Prostate gland (tissue), 2 donors: ENCODE measurements around the gene SLC35G1. TPM values are rescaled to one million over a fixed set of nuclear protein-coding genes. Genes with fewer than 3 reads are reported as not detected.

Experiments used
- DNase-seq: peaks from one replicate; pipeline ENCODE4 v3.0.0-alpha.2; 2019; ENCODE audit warnings: low spot score
- H3K27ac ChIP-seq, 2 donors: fragments of 200-600 bp; sonication (generic); 2 replicates each; pipeline ENCODE4 v1.5.1; 2017 to 2019
- H3K27me3 ChIP-seq: fragments of 200-600 bp; sonication (generic); replicated peaks from 2 replicates; pipeline ENCODE4 v1.5.1; 2019; ENCODE audit not compliant: insufficient read depth
- H3K36me3 ChIP-seq, 2 donors: fragments of 200-600 bp; sonication (generic); 1 replicate in 1 of 2; 2 replicates in 1 of 2; pipeline versions ENCODE4 v1.5.1 to v1.8.1; 2017 to 2019
- H3K4me1 ChIP-seq: fragments of 200-600 bp; sonication (generic); replicated peaks from 2 replicates; pipeline ENCODE4 v1.5.1; 2019
- H3K4me3 ChIP-seq, 2 donors: fragments of 200-600 bp; sonication (generic); 2 replicates each; pipeline ENCODE4 v1.5.1; 2017 to 2019
- H3K9me3 ChIP-seq: fragments of 200-600 bp; sonication (generic); 2 replicates; pipeline ENCODE4 v1.5.1; 2017
- CTCF ChIP-seq, 4 experiments: fragments of 200-600 bp in 2 of 4; fragments of 450-650 bp in 2 of 4; sonication (generic) in 2 of 4; IDR thresholded peaks; 1 replicate in 3 of 4; 2 replicates in 1 of 4; pipeline ENCODE4 v1.5.1; 2016 to 2019; ENCODE audit warnings: antibody characterized with exemption in 4 of 4, mild to moderate bottlenecking in 2 of 4, moderate library complexity in 2 of 4
- POLR2A ChIP-seq: fragments of 450-650 bp; IDR thresholded peaks from one replicate; pipeline ENCODE4 v1.6.1; 2016; ENCODE audit warnings: antibody characterized with exemption, mild to moderate bottlenecking
- POLR2AphosphoS5 ChIP-seq: sonication (generic); formaldehyde crosslinking; IDR thresholded peaks from one replicate; pipeline ENCODE4 v1.6.1; 2017; ENCODE audit warnings: antibody characterized with exemption
- WGBS: methylation state at CpG from one replicate; pipeline ENCODE4 v1.1.5; 2018; 5-methylcytosine and 5-hydroxymethylcytosine counted together
- intact Hi-C: fragments of 100-400 bp; cut with DNase I; formaldehyde crosslinking; loops from one replicate; pipeline ENCODE4 v1.14.2; 2022
- total RNA-seq, 2 donors: library from RNA; depleted of rRNA; stranded (reverse); fragments of >200 nt; gene quantifications; one replicate each; pipeline ENCODE4 v1.1.0, GENCODE V29; 2016

SLC35G1 gene
- total RNA-seq, 2 donors from 2014 or later, result 2.3 to 5.9 TPM

DNA sequence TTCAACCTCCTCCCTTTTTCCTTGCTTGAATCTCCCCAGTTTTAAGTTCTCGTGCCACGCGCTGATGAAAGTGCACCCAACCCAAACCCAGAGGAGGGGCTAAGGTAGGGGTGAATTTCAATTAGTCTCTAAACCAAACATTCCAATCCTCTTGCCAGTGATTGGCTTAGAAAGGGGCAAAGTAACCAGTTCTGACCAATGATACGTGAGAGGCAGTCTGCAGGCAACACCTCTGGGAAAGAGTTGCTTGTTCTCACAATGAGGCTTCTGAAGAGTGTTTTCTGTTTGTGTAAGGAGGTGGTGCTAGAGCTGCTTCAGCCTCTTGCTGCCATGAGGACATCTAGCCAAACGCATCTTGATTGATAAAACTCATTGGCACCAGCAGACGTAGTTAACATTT lies 21.8 kb downstream of the SLC35G1 start:
- Histone ChIP-seq H3K9me3 (no peaks in the 10 kb centered on the region), H3K4me1 (no peaks in the 10 kb centered on the region), H3K27ac (no peak overlapping the region), H3K36me3 (no peaks in the 10 kb centered on the region), H3K27me3 (no peaks in the 10 kb centered on the region), H3K4me3 (no peak overlapping the region)
- WGBS, result 69% methylated on average over 6 of the region's 6 CpGs
- TF ChIP-seq POLR2A (no peak), POLR2AphosphoS5 (no peak), CTCF (IDR thresholded peaks at IDR 0.05) (no peak)
- no peak for DNase-seq
- intact Hi-C loops, result loop anchor here (5.0 kb wide), 2 partner anchors 162 to 527 kb away; no protein-coding TSS in a partner anchor

DNA sequence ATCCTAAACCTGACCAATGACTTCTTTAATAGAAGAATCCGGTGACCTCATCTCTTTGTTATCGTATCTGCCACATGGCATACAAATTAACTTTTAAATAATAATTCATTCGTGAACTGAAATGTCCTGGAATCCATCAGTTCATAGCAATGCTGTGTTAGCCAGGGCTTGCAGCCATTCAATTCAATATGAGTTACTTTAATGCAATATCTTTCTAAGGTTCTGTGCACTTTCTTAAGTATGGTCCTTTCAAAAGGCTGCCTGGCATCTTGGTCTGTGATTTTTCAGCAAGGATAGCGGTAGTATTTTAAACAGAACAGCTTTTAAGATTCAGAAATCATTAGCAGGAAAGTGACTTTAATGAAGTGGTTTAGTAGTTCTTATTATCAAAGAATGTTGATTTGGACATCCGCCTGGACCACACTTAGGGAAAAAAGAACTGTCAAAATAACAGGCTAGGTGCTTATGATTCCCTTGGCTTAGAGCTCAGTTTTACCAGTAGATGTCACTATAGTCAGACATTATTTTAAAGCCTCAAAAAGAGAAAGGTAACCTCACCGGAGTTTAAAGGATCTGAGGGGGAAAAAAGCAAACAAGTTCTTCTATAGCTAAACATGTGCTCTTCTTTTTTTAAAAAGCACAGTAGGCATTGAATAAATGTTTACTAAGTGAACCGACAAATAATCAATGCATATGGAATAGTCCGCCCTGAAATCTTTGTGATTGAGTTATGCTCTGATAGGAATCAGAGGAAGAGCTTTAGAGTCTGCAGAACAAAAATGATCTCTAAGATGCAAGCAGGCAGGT lies 22.7 kb downstream of the SLC35G1 start:
- WGBS, result 53% methylated on average over 8 of the region's 8 CpGs
- no peaks in the 10 kb centered on the region for H3K36me3 ChIP-seq
- no peaks in the 10 kb centered on the region for H3K9me3 ChIP-seq
- H3K27ac ChIP-seq, result no peak overlapping the region
- no peaks in the 10 kb centered on the region for H3K27me3 ChIP-seq
- no peak for DNase-seq
- intact Hi-C loops, result loop anchor here (2.0 to 5.0 kb wide), 4 partner anchors 161 to 526 kb away; partner anchors contain the start of gene NOC3L
- no peaks in the 10 kb centered on the region for H3K4me1 ChIP-seq
- TF ChIP-seq POLR2A (no peak), POLR2AphosphoS5 (no peak), CTCF (IDR thresholded peaks at IDR 0.05) (peak in 3 of 4 experiments; percentile 42 to 69 (median 62))
- no peak overlapping the region for H3K4me3 ChIP-seq

DNA sequence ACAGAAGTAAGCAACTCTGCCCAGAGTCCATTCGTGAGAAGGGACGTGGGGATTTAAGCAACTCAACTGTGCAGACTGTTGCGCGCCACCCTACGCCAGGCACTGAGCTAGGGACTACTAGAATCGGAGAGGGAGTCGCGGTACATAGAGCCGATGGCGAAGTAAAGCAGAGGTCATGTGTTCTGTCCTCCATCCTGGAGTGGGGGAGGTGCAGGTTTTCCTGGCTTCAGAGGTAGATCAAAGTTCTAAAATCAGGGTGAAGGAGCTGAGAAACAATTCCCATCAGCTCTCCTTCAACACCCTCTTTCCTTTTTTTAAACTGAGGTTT lies 23.2 kb downstream of the SLC35G1 start:
- TF ChIP-seq POLR2A, result no peak
- TF ChIP-seq POLR2AphosphoS5, result no peak
- TF ChIP-seq CTCF (IDR thresholded peaks at IDR 0.05), result no peak
- H3K27me3 ChIP-seq, result no peaks in the 10 kb centered on the region
- WGBS, result 60% methylated on average over 10 of the region's 10 CpGs
- no peak overlapping the region for H3K27ac ChIP-seq
- intact Hi-C loops, result loop anchor here (2.0 to 5.0 kb wide), 4 partner anchors 160 to 525 kb away; partner anchors contain the start of gene NOC3L
- DNase-seq, result no peak
- H3K4me1 ChIP-seq, result no peaks in the 10 kb centered on the region
- no peak overlapping the region for H3K4me3 ChIP-seq
- no peaks in the 10 kb centered on the region for H3K36me3 ChIP-seq
- no peaks in the 10 kb centered on the region for H3K9me3 ChIP-seq

- intact Hi-C loops, result loop anchor here (2.0 to 5.0 kb wide), 4 partner anchors 159 to 524 kb away; partner anchors contain the start of gene NOC3L
- WGBS, result 54% methylated on average over 2 of the region's 2 CpGs
- no peak for TF ChIP-seq POLR2AphosphoS5
- no peak for TF ChIP-seq CTCF (IDR thresholded peaks at IDR 0.05)
- no peak for TF ChIP-seq POLR2A
- no peaks in the 10 kb centered on the region for H3K9me3 ChIP-seq
- H3K36me3 ChIP-seq, result no peaks in the 10 kb centered on the region
- no peak overlapping the region for H3K4me3 ChIP-seq
- H3K4me1 ChIP-seq, result no peaks in the 10 kb centered on the region
- H3K27me3 ChIP-seq, result no peaks in the 10 kb centered on the region
- DNase-seq, result no peak
- H3K27ac ChIP-seq, result no peak overlapping the region
These were observed 24.0 kb downstream of the SLC35G1 start for GRCh38 chr10:93917821-93918220.

DNA sequence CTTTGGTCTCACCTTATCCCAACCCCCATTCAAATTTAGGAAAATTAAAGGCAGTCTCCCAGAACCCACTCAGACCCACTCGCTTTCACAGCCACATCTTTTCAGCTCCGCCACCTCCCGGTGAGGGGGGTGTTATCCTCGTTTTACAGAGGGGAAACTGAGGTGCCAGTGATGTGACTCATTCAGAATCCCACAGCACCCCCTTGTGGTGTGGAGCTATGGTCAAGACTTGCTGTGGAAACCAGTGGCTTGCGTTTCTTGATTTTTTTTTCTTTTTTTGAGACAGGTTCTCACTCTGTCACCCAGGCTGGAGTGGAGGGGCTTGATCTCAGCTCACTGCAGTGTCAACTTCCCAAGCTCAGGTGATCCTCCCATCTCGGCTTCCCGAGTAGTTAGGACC lies 27.6 kb downstream of the SLC35G1 start:
- 88% methylated on average over 7 of the region's 7 CpGs for WGBS
- Histone ChIP-seq H3K4me1 (no peaks in the 10 kb centered on the region), H3K27me3 (no peaks in the 10 kb centered on the region), H3K36me3 (no peaks in the 10 kb centered on the region), H3K27ac (no peak overlapping the region), H3K9me3 (no peaks in the 10 kb centered on the region), H3K4me3 (no peak overlapping the region)
- TF ChIP-seq CTCF (IDR thresholded peaks at IDR 0.05) (no peak), POLR2AphosphoS5 (no peak), POLR2A (no peak)
- DNase-seq, result no peak
- intact Hi-C loops, result no loop called here
